HG02884 (cell line): ENCODE data around the gene MADD.

Source experiments
- ATAC-seq: cut with Tn5 transposase; IDR thresholded peaks from one replicate; pipeline ENCODE4 v1.9.1; 2021; ENCODE audit warnings: mild to moderate bottlenecking, moderate library complexity; ENCODE audit not compliant: unreplicated experiment

The MADD gene

GRCh38 chr11:47249378-47249715 lies 20.6 kb upstream of the MADD start:
- no peak for ATAC-seq

DNA sequence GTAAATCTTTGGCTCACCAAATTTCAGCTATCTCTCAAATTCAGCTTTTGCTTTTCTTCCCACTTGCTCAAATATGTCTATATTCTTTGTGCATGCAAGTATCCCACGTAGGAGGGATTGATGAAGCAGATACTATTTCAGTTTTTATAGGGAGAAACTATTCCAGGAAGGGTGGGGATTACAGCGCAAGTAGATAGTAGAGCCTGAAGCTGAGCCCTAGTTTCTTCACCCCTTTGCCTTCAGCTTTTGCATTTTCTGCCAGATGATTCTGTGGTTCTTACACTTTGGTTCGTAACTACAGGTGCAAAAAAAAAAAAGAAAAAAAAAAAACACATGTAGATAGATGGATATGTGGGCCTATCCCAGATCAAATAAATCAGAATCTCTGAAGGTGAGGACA lies 18.2 kb upstream of the MADD start:
- ATAC-seq = no peak

- no peak for ATAC-seq
Observed at GRCh38 chr11:47253660-47254059, 16.3 kb upstream of the MADD start.

GRCh38 chr11:47254386-47254785 lies 15.5 kb upstream of the MADD start:
- ATAC-seq = no peak

DNA sequence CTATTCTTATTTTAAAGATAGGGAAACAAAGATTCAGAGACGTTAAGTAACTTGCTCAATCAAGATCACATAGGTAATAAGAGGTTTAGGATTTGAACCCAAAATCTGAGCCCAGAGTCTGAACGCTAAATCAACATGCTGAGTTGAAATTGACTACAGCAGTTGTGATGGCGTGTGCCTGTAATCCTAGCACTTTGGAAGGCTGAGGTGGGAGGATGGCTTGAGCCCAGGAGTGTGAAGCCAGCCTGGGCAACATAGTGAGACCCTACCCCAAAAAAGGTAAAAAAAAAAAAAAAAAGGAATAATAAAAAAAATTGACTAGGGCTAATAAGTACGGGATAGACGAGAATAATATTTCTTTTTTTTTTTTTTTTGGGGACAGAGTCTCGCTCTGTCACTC lies 13.6 kb upstream of the MADD start:
- no peak for ATAC-seq

- ATAC-seq = no peak
Observed at GRCh38 chr11:47257177-47257516, 12.8 kb upstream of the MADD start.

GRCh38 chr11:47257517-47258316 lies 12.2 kb upstream of the MADD start, which contains the start of gene NR1H3:
Gene NR1H3 (plus strand): TSS chr11:47257996. CDS start chr11:47259217, 1,221 bp downstream.
- no peak for ATAC-seq

- no peak for ATAC-seq
Observed at GRCh38 chr11:47258317-47258902, 11.5 kb upstream of the MADD start.

DNA sequence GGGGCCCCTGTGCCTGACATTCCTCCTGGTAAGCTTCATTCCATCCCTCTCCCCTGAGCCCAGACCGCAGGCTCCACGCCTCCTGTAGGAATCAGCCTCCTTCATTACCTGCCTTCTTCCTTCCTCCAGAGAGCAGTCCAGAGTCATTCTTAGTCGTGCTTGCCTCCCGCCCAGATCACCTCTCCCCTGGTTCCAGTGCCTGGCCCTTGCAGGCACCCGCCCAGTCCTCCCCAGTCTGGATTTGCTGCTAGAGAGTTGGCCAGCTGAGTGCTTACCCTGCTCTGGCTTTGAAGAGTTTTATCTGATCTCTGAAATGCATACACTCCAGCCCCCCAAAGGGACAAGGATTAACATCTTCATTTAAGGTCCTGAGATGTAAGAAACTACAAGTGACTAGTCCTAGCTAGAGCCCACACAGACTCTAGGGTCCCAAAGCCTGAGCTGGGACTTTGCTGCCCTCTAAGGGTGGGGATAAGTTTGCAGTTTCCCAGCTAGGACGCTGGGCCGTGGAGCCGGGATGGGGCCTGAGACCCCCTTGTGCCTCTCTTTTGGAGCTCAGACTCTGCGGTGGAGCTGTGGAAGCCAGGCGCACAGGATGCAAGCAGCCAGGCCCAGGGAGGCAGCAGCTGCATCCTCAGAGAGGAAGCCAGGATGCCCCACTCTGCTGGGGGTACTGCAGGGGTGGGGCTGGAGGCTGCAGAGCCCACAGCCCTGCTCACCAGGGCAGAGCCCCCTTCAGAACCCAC lies 10.5 kb upstream of the MADD start:
- ATAC-seq = peak; percentile 59

DNA sequence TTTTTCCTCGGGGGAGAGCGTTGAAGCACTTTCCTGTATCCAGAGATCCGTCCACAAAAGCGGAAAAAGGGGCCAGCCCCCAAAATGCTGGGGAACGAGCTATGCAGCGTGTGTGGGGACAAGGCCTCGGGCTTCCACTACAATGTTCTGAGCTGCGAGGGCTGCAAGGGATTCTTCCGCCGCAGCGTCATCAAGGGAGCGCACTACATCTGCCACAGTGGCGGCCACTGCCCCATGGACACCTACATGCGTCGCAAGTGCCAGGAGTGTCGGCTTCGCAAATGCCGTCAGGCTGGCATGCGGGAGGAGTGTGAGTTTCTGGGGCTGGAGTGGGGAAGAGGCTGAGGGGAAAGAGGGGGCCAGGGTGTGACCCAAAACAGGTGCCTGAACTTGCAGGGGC lies 9.6 kb upstream of the MADD start:
- no peak for ATAC-seq

DNA sequence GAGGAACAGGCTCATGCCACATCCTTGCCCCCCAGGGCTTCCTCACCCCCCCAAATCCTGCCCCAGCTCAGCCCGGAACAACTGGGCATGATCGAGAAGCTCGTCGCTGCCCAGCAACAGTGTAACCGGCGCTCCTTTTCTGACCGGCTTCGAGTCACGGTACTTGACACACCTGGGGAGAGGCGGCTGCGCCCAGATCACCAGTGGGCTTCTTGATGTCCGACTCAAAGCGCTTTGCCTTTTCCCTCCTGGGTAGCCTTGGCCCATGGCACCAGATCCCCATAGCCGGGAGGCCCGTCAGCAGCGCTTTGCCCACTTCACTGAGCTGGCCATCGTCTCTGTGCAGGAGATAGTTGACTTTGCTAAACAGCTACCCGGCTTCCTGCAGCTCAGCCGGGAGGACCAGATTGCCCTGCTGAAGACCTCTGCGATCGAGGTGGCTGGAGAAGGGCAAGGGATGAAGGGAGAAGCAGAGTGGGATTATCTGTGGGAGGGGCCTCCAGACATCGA lies 8.6 kb upstream of the MADD start:
- no peak for ATAC-seq

- ATAC-seq = no peak
Observed at GRCh38 chr11:47264119-47264518, 5.8 kb upstream of the MADD start.

- ATAC-seq = no peak
Observed at GRCh38 chr11:47264521-47264920, 5.4 kb upstream of the MADD start.

- ATAC-seq = no peak
Observed at GRCh38 chr11:47267876-47268275, 2.1 kb upstream of the MADD start.

DNA sequence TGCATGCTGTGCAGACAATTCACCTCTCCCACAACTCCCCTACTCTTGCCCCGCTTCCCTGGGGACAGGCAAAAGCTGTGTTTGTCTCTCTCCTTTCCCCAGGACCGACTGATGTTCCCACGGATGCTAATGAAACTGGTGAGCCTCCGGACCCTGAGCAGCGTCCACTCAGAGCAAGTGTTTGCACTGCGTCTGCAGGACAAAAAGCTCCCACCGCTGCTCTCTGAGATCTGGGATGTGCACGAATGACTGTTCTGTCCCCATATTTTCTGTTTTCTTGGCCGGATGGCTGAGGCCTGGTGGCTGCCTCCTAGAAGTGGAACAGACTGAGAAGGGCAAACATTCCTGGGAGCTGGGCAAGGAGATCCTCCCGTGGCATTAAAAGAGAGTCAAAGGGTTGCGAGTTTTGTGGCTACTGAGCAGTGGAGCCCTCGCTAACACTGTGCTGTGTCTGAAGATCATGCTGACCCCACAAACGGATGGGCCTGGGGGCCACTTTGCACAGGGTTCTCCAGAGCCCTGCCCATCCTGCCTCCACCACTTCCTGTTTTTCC lies 1.4 kb upstream of the MADD start:
- ATAC-seq = no peak

DNA sequence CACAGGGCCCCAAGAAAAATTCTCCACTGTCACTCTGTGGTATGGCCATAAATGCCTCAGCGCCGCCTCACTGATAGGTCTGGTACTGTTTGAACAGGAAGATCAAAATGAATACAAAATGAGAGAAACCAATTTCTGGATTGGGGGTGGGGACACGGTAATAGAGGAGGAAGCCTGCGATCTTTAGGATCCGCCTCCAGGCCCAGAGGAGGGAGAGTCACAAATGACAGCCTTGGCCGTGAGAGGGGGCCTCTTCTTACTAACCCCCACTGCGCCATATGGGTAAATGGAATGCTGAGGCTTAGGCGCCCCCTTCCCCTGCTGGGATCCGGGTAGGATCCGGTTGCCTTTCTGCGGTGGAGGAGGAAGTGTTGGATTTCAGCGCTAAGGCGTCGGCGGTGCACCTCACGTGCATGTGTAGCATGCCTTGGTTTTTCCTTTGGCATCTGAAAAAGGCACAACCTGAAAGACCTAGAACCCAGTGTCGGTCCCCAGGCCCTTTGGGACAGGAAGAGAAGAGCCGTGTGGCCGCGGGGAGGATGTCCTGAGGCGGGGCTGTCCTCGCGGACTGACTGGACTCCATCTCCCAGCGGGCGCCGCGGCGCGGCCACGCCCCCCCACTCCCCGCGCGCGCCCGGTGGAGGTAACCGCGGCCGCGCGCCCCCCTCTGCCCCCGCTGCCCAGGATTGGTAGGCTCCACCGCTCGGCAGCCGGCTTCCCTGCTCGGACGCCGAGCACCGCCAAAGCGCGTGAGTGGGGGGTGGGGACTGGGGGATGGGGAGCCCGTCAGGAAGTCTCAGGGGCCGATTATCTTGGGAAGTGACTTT lies 718 bp upstream of the MADD start:
- ATAC-seq = peak; percentile 34

DNA sequence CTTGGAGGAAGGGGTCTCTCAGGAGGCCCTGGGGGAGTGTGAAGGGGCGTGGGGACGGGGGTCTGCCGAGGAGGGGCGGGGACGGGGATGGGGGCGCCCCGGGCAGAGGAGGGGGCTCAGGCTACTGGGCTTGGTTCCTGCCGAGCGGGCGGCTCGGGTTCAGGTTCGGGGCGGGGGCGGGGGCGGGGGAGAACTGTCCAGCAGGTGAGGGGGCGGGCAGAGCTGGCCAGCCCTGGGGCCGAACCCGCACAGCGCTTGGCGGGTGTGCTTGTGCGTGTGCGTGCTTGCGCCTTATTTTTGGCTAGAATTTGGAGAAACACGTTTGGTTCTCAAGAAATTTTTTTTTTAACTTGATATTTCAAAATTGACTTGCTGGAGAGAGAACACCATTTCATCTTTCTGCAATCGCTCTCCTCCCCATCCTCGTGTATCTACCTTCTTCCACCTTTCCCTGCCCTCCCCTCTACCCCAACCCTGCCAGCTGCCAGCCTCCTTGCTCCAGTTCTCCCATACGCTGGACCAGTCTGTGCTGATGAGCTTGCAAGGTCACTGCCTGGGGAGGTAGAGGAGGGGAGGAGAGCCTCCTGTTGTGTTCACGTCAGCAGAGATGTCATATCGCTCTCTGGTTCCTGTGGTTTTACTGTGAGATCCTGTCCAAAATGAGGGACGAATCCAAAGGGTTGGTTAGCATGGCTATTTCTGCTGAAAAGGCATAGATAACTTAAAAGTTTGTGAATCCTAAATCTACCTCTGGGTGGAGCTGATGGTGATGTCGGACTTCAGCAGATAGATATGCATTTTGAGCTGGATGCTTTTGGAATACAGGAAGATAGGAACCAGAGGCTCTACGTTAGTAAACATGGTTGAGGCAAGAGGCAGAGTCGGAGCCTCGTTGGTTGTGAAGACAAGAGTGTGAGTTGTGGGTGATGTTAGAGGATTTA lies 668 bp downstream of the MADD start:
- no peak for ATAC-seq

DNA sequence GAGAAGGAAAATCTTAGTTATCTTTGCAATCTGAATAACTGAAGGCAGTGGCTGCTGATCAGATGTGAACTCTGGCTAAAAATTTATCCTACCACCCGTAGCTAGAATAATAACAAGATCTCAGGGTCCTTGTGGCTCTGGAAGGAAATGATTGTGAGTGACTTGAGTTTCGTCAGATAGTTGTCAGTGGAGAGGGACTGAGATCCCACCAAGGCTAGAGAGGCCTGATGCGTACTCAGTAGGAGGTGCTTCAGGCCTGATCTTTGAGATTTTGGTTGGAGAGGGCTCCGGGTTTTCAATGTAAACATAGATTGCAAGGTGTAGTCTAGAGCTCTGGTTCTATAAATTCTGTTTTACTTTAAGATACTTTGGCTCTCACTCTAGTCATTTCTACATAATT lies 1.4 kb downstream of the MADD start:
- ATAC-seq = no peak

DNA sequence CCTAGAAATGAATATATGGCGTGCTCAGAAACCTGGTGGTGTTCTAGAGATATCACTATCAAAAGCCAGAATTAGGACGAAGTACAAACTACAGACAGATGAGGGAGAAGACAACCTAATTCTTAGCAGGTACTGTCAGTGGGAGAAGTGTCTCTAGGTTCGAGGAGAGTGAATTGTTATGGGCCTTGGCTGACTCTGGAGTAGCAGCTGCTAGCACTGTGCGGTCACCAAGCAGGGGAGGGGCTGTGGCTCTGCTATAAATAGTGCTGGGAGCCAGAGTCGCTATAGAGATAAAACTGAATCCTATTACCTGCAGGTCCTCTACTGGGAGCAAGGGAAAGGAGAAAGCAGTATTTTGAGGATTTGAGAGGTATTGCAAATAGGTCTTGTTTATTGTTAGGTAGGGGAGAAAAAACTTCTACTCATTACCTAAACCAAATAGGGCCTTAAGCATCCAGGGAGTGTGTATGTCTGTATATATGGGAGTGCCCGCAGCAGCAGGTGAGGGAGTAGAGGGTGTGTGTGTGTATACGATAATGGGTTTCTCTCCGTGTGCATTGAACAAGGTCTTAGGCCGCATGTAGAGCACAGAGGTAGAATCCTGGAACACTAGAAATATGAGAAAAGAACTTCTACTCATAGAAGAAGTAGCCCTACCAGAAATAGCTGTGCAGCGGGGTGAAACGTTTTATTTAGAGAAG lies 2.2 kb downstream of the MADD start:
- ATAC-seq = no peak
